ENCODE measurements around the gene LPIN3.

DNA sequence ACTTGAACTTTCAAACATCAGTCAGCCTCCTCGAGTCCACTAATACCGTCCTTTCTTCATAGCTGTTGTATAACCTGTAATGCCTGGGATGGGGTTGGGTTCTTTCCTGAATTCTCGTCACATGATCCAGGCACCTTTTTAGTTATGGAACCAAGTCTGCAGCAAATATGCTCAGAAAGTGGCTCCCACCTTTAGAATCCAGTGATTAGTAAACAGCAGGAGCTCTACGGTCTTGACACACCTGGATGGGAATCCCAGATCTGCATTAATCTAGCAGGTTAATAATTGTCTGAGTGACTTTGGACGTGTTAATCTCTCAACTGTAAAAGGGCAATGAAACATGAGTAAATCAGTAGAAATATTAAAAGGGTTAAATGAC, 22.4 kb upstream of the LPIN3 start:
- TF ChIP-seq, protein P1, sequence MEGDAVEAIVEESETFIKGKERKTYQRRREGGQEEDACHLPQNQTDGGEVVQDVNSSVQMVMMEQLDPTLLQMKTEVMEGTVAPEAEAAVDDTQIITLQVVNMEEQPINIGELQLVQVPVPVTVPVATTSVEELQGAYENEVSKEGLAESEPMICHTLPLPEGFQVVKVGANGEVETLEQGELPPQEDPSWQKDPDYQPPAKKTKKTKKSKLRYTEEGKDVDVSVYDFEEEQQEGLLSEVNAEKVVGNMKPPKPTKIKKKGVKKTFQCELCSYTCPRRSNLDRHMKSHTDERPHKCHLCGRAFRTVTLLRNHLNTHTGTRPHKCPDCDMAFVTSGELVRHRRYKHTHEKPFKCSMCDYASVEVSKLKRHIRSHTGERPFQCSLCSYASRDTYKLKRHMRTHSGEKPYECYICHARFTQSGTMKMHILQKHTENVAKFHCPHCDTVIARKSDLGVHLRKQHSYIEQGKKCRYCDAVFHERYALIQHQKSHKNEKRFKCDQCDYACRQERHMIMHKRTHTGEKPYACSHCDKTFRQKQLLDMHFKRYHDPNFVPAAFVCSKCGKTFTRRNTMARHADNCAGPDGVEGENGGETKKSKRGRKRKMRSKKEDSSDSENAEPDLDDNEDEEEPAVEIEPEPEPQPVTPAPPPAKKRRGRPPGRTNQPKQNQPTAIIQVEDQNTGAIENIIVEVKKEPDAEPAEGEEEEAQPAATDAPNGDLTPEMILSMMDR (IDR thresholded peaks at IDR 0.05; ENCODE audit: borderline replicate concordance, extremely low read depth, low read length, poor library complexity, severe bottlenecking), result no peak
- TF ChIP-seq EZH2 (IDR thresholded peaks at IDR 0.05; ENCODE audit: borderline replicate concordance, low read depth, low read length, severe bottlenecking), result no peak

Measured in DND-41 (cell line).